ENCODE measurements around the gene NKX6-1.

NKX6-1 gene

GRCh38 chr4:84479663-84480062 is 19.4 kb downstream of the NKX6-1 start:
- DNase-seq (ENCODE audit: low read depth, low spot score) = no peak

- DNase-seq (ENCODE audit: low read depth, low spot score) = no peak
Measured at GRCh38 chr4:84477738-84478137, 21.4 kb downstream of the NKX6-1 start.

GRCh38 chr4:84474107-84474506 is 25.0 kb downstream of the NKX6-1 start:
- DNase-seq (ENCODE audit: low read depth, low spot score) = no peak

- DNase-seq (ENCODE audit: low read depth, low spot score) = no peak
Measured at GRCh38 chr4:84472154-84472553, 26.9 kb downstream of the NKX6-1 start.

- no peak for DNase-seq (ENCODE audit: low read depth, low spot score)
Measured at GRCh38 chr4:84470204-84470785, 28.8 kb downstream of the NKX6-1 start.

GRCh38 chr4:84467601-84468000 is 31.5 kb downstream of the NKX6-1 start:
- no peak for DNase-seq (ENCODE audit: low read depth, low spot score)

GRCh38 chr4:84459783-84460182 is 39.3 kb downstream of the NKX6-1 start:
- no peak for DNase-seq (ENCODE audit: low read depth, low spot score)

GRCh38 chr4:84456157-84456556 is 42.9 kb downstream of the NKX6-1 start:
- DNase-seq (ENCODE audit: low read depth, low spot score) = no peak

- no peak for DNase-seq (ENCODE audit: low read depth, low spot score)
Measured at GRCh38 chr4:84455697-84456096, 43.4 kb downstream of the NKX6-1 start.

GRCh38 chr4:84451546-84451945 is 47.5 kb downstream of the NKX6-1 start:
- DNase-seq (ENCODE audit: low read depth, low spot score) = no peak

GRCh38 chr4:84443523-84443922 is 55.6 kb downstream of the NKX6-1 start:
- no peak for DNase-seq (ENCODE audit: low read depth, low spot score)

GRCh38 chr4:84442778-84443177 is 56.3 kb downstream of the NKX6-1 start:
- DNase-seq (ENCODE audit: low read depth, low spot score) = no peak
